ENCODE data around the gene ORAI2.
"Not testable (repeated sequence)": the region's sequence is repeated elsewhere in the genome, so short reads cannot be mapped to it uniquely, and the experiment has no call there.

The ORAI2 gene

GRCh38 chr7:102472126-102473041 lies 39.0 kb downstream of the ORAI2 start:
- no peak for DNase-seq

GRCh38 chr7:102473271-102473991 lies 40.1 kb downstream of the ORAI2 start:
- DNase-seq, result peak; percentile 3

GRCh38 chr7:102474116-102474515 lies 40.7 kb downstream of the ORAI2 start:
- peak; percentile 2 for DNase-seq

GRCh38 chr7:102474736-102475435 lies 41.5 kb downstream of the ORAI2 start:
- peak; percentile 1 for DNase-seq

GRCh38 chr7:102478314-102479208 lies 45.2 kb downstream of the ORAI2 start, which contains the start of gene POLR2J:
Gene POLR2J, minus strand, starts transcription at chr7:102478922. Its CDS starts 62 bp downstream, at chr7:102478860.
- DNase-seq, result peak; percentile 89

- not testable (repeated sequence) for DNase-seq
Measured at GRCh38 chr7:102479209-102479584, 45.8 kb downstream of the ORAI2 start.

- DNase-seq, result peak; percentile 19
Measured at GRCh38 chr7:102479982-102480637, 46.7 kb downstream of the ORAI2 start.

GRCh38 chr7:102481962-102482361 lies 48.6 kb downstream of the ORAI2 start:
- DNase-seq, result not testable (repeated sequence)

- DNase-seq, result not testable (repeated sequence)
Measured at GRCh38 chr7:102484317-102484716, 50.9 kb downstream of the ORAI2 start.

GRCh38 chr7:102490529-102491075 lies 57.2 kb downstream of the ORAI2 start:
- peak; percentile 70 for DNase-seq

- not testable (repeated sequence) for DNase-seq
Measured at GRCh38 chr7:102493220-102493935, 60.0 kb downstream of the ORAI2 start.

GRCh38 chr7:102494026-102494425 lies 60.7 kb downstream of the ORAI2 start:
- DNase-seq, result peak; percentile 5

- DNase-seq, result not testable (repeated sequence)
Measured at GRCh38 chr7:102494473-102495149, 61.2 kb downstream of the ORAI2 start.

GRCh38 chr7:102496861-102497260 lies 63.5 kb downstream of the ORAI2 start:
- DNase-seq, result not testable (repeated sequence)

- not testable (repeated sequence) for DNase-seq
Measured at GRCh38 chr7:102497308-102497707, 63.9 kb downstream of the ORAI2 start.

- DNase-seq, result not testable (repeated sequence)
Measured at GRCh38 chr7:102498321-102498720, 64.9 kb downstream of the ORAI2 start.

- not testable (repeated sequence) for DNase-seq
Measured at GRCh38 chr7:102503141-102503540, 69.8 kb downstream of the ORAI2 start.

- not testable (repeated sequence) for DNase-seq
Measured at GRCh38 chr7:102505298-102506185, 72.2 kb downstream of the ORAI2 start.
